Esophagus squamous epithelium (tissue), 5 donors: ENCODE results near the gene BACH1. TPM values are rescaled to one million over a fixed set of nuclear protein-coding genes. Genes with fewer than 3 reads are reported as not detected.

Experiments
- DNase-seq: peaks from one replicate; lab custom pipeline; 2025; lab: John Stamatoyannopoulos, UW
- H3K27ac ChIP-seq, 4 donors: fragments of 200-600 bp; sonication (generic); one replicate each; pipeline ENCODE4 v1.5.1; 2016 to 2019; ENCODE audit warnings: mild to moderate bottlenecking in 1 of 4
- H3K27me3 ChIP-seq, 4 donors: fragments of 200-600 bp; sonication (generic); 1 replicate in 3 of 4; 2 replicates in 1 of 4; pipeline versions ENCODE4 v1.5.1 to v1.6.0; 2017 to 2021; ENCODE audit warnings: antibody characterized with exemption in 1 of 4
- H3K36me3 ChIP-seq, 3 donors: fragments of 200-600 bp; sonication (generic); one replicate each; pipeline ENCODE4 v1.5.1; 2016 to 2019
- H3K4me1 ChIP-seq, 3 donors: fragments of 200-600 bp; sonication (generic); one replicate each; pipeline ENCODE4 v1.5.1; 2017 to 2019
- H3K4me3 ChIP-seq, 4 donors: fragments of 200-600 bp; sonication (generic); 1 replicate in 3 of 4; 2 replicates in 1 of 4; pipeline ENCODE4 v1.5.1; 2016 to 2019; ENCODE audit warnings: mild to moderate bottlenecking in 2 of 4, moderate library complexity in 1 of 4
- H3K9me3 ChIP-seq, 3 donors: fragments of 200-600 bp; sonication (generic); one replicate each; pipeline ENCODE4 v1.5.1; 2016 to 2019
- CTCF ChIP-seq, 6 experiments: fragments of 450-650 bp in 4 of 6; fragments of 200-600 bp in 2 of 6; sonication (generic) in 2 of 6; IDR thresholded peaks; one replicate each; pipeline ENCODE4 v1.5.1; 2016 to 2019; ENCODE audit warnings: antibody characterized with exemption in 6 of 6, mild to moderate bottlenecking in 4 of 6, moderate library complexity in 4 of 6
- POLR2A ChIP-seq, 4 donors: fragments of 450-650 bp; IDR thresholded peaks; one replicate each; pipeline ENCODE4 v1.6.1; 2017; ENCODE audit warnings: antibody characterized with exemption in 4 of 4, mild to moderate bottlenecking in 4 of 4, moderate library complexity in 3 of 4
- WGBS, 2 donors: methylation state at CpG; one replicate each; pipeline ENCODE4 v1.1.5; 2018; 5-methylcytosine and 5-hydroxymethylcytosine counted together
- intact Hi-C: fragments of 100-400 bp; cut with DNase I; formaldehyde crosslinking; loops from one replicate; pipeline ENCODE4 v1.15.0; 2022
- total RNA-seq, 4 donors: library from RNA; depleted of rRNA; stranded (reverse); fragments of >200 nt; gene quantifications; one replicate each; pipeline ENCODE4 v1.1.0, GENCODE V29; 2016
- donor health status: DM: yes; HTN: yes; CAD: no.

BACH1 gene
- total RNA-seq, 4 donors from 2014 or later: 39.6 to 54.6 (median 44.8) TPM

- Histone ChIP-seq H3K27ac (no peak overlapping the region), H3K36me3 (peaks cover 0 to 62% (median 6%) of the 10 kb centered on the region in 3 donors), H3K4me3 (no peak overlapping the region), H3K4me1 (peaks cover 1 to 26% (median 2%) of the 10 kb centered on the region in 3 donors), H3K9me3 (no peaks in the 10 kb centered on the region), H3K27me3 (no peaks in the 10 kb centered on the region)
- TF ChIP-seq POLR2A (IDR thresholded peaks at IDR 0.05): no peak
- WGBS, 2 donors: 91 to 95% methylated on average over 6 of the region's 6 CpGs
- intact Hi-C loops: no loop called here
- DNase-seq: no peak
These were observed 24.5 kb downstream of the BACH1 start for GRCh38 chr21:29323189-29323588.

- Histone ChIP-seq H3K27me3 (no peaks in the 10 kb centered on the region), H3K27ac (no peak overlapping the region), H3K36me3 (peaks cover 6 to 87% (median 10%) of the 10 kb centered on the region in 3 donors), H3K9me3 (no peaks in the 10 kb centered on the region), H3K4me3 (no peak overlapping the region), H3K4me1 (peaks cover 0 to 12% (median 0%) of the 10 kb centered on the region in 3 donors)
- intact Hi-C loops: no loop called here
- WGBS, 2 donors: 89 to 97% methylated on average over 10 of the region's 10 CpGs
- TF ChIP-seq CTCF (IDR thresholded peaks at IDR 0.05) (no peak), POLR2A (IDR thresholded peaks at IDR 0.05) (no peak)
- DNase-seq: no peak
These were observed 28.3 kb downstream of the BACH1 start for GRCh38 chr21:29326914-29327554.

GRCh38 chr21:29329406-29329805 lies 30.7 kb downstream of the BACH1 start:
- TF ChIP-seq POLR2A (IDR thresholded peaks at IDR 0.05): no peak
- no peak for TF ChIP-seq CTCF (IDR thresholded peaks at IDR 0.05)
- intact Hi-C loops: no loop called here
- DNase-seq: no peak
- 75 to 87% methylated on average over 5 of the region's 5 CpGs for WGBS, 2 donors
- no peak overlapping the region for H3K27ac ChIP-seq
- H3K9me3 ChIP-seq: no peaks in the 10 kb centered on the region
- H3K4me1 ChIP-seq: peaks cover 0 to 27% (median 0%) of the 10 kb centered on the region in 3 donors
- no peak overlapping the region for H3K4me3 ChIP-seq
- peaks cover 6 to 83% (median 10%) of the 10 kb centered on the region in 3 donors for H3K36me3 ChIP-seq
- H3K27me3 ChIP-seq: no peaks in the 10 kb centered on the region

GRCh38 chr21:29330797-29331196 lies 32.1 kb downstream of the BACH1 start:
- 82 to 97% methylated on average over 1 of the region's 1 CpG for WGBS, 2 donors
- no peak for DNase-seq
- Histone ChIP-seq H3K27ac (no peak overlapping the region), H3K36me3 (peaks cover 9 to 83% (median 10%) of the 10 kb centered on the region in 3 donors), H3K27me3 (no peaks in the 10 kb centered on the region), H3K4me1 (peaks cover 0 to 27% (median 0%) of the 10 kb centered on the region in 3 donors), H3K4me3 (no peak overlapping the region), H3K9me3 (no peaks in the 10 kb centered on the region)
- TF ChIP-seq POLR2A (IDR thresholded peaks at IDR 0.05): no peak
- no peak for TF ChIP-seq CTCF (IDR thresholded peaks at IDR 0.05)
- intact Hi-C loops: no loop called here

GRCh38 chr21:29332461-29333362 lies 34.0 kb downstream of the BACH1 start:
- Histone ChIP-seq H3K27ac (peak overlapping the region in 2 of 4 donors; percentile 3 to 17), H3K27me3 (no peaks in the 10 kb centered on the region), H3K9me3 (no peaks in the 10 kb centered on the region), H3K4me1 (peaks cover 0 to 37% (median 2%) of the 10 kb centered on the region in 3 donors), H3K4me3 (no peak overlapping the region), H3K36me3 (peaks cover 3 to 79% (median 10%) of the 10 kb centered on the region in 3 donors)
- intact Hi-C loops: no loop called here
- DNase-seq: no peak
- TF ChIP-seq CTCF (IDR thresholded peaks at IDR 0.05) (no peak), POLR2A (IDR thresholded peaks at IDR 0.05) (no peak)
- WGBS, 2 donors: 66 to 77% methylated on average over 9 to 10 of the region's 10 CpGs
